GM19468 (cell line): Measurements from ENCODE around the gene PRSS2.
A peak's percentile ranks its signal among the peaks of the same experiment; 100 is the strongest.
"Not testable (repeated sequence)": the region's sequence is repeated elsewhere in the genome, so short reads cannot be mapped to it uniquely, and the experiment has no call there.

Experiments used
- ATAC-seq: cut with Tn5 transposase; IDR thresholded peaks from one replicate; pipeline ENCODE4 v1.9.1; 2021; ENCODE audit warnings: mild to moderate bottlenecking, moderate library complexity, moderate number of reproducible peaks; ENCODE audit not compliant: unreplicated experiment; ENCODE audit errors: extremely low read depth

PRSS2 gene

GRCh38 chr7:142770661-142771352, at the start of gene PRSS2:
TSS of gene PRSS2 (plus strand) at chr7:142770970. CDS start at chr7:142770983, 13 bp downstream.
- no peak for ATAC-seq

- ATAC-seq: no peak
These were observed 49.8 kb upstream of the PRSS2 start for GRCh38 chr7:142720986-142721385.

GRCh38 chr7:142722248-142722794, 48.4 kb upstream of the PRSS2 start:
- ATAC-seq: no peak

GRCh38 chr7:142733271-142733670, 37.5 kb upstream of the PRSS2 start:
- ATAC-seq: peak; percentile 59

- peak; percentile 70 for ATAC-seq
These were observed 30.8 kb upstream of the PRSS2 start for GRCh38 chr7:142739923-142740492.

- no peak for ATAC-seq
These were observed 30.0 kb upstream of the PRSS2 start for GRCh38 chr7:142740786-142741185.

GRCh38 chr7:142741932-142742331, 28.8 kb upstream of the PRSS2 start:
- ATAC-seq: not testable (repeated sequence)

- ATAC-seq: no peak
These were observed 25.6 kb upstream of the PRSS2 start for GRCh38 chr7:142745091-142745635.

- no peak for ATAC-seq
These were observed 25.0 kb upstream of the PRSS2 start for GRCh38 chr7:142745745-142746144.

GRCh38 chr7:142746264-142746663, 24.5 kb upstream of the PRSS2 start:
- ATAC-seq: no peak

- ATAC-seq: not testable (repeated sequence)
These were observed 22.4 kb upstream of the PRSS2 start for GRCh38 chr7:142748410-142748809.

GRCh38 chr7:142749218-142749993, 21.4 kb upstream of the PRSS2 start, which contains the start of gene PRSS1:
TSS of gene PRSS1 (plus strand) at chr7:142749472. CDS start at chr7:142749485, 13 bp downstream.
- no peak for ATAC-seq

- ATAC-seq: no peak
These were observed 20.3 kb upstream of the PRSS2 start for GRCh38 chr7:142750321-142750938.

GRCh38 chr7:142751526-142752175, 19.1 kb upstream of the PRSS2 start:
- not testable (repeated sequence) for ATAC-seq

- ATAC-seq: no peak
These were observed 18.2 kb upstream of the PRSS2 start for GRCh38 chr7:142752376-142753225.

- no peak for ATAC-seq
These were observed 17.4 kb upstream of the PRSS2 start for GRCh38 chr7:142753366-142753765.

- ATAC-seq: not testable (repeated sequence)
These were observed 16.8 kb upstream of the PRSS2 start for GRCh38 chr7:142753925-142754491.
